Endothelial cell of umbilical vein (primary cell): ENCODE measurements around the gene POM121C.
"Not testable (repeated sequence)": the region's sequence is repeated elsewhere in the genome, so short reads cannot be mapped to it uniquely, and the experiment has no call there.

ENCODE experiments used
- CTCF ChIP-seq, 2 donors: IDR thresholded peaks; 1 replicate in 1 of 2; 2 replicates in 1 of 2; pipeline ENCODE4 v1.5.1; 2011; ENCODE audit warnings: low read length in 2 of 2, mild to moderate bottlenecking in 2 of 2, moderate library complexity in 2 of 2, control low read depth in 1 of 2, inconsistent platforms in 1 of 2, low read depth in 1 of 2; ENCODE audit not compliant: insufficient read depth in 1 of 2; ENCODE audit errors: extremely low read depth in 1 of 2
- EZH2 ChIP-seq: IDR thresholded peaks from 2 replicates; pipeline ENCODE4 v1.6.1; 2012; ENCODE audit warnings: borderline replicate concordance, low read depth, mild to moderate bottlenecking, moderate library complexity, low read length, inconsistent platforms; ENCODE audit not compliant: severe bottlenecking

- TF ChIP-seq EZH2; CTCF (IDR thresholded peaks at IDR 0.05; ENCODE audit: extremely low read depth in 1 of 2, insufficient read depth in 1 of 2, low read depth in 1 of 2, low read length in 2 of 2): not testable (repeated sequence)
These were observed 75.9 kb downstream of the POM121C start for GRCh38 chr7:75409880-75410822.
